HG03135 (cell line): ENCODE measurements around the gene TTC28.
"Not testable (repeated sequence)": the region's sequence is repeated elsewhere in the genome, so short reads cannot be mapped to it uniquely, and the experiment has no call there.

Source experiments
- ATAC-seq: cut with Tn5 transposase; IDR thresholded peaks from one replicate; pipeline ENCODE4 v1.9.1; 2021; ENCODE audit warnings: mild to moderate bottlenecking, moderate library complexity; ENCODE audit not compliant: unreplicated experiment

The TTC28 gene

GRCh38 chr22:28498044-28498443 lies 181.6 kb downstream of the TTC28 start:
- ATAC-seq, result no peak

- ATAC-seq, result no peak
Observed at GRCh38 chr22:28497188-28497587, 182.5 kb downstream of the TTC28 start.

- not testable (repeated sequence) for ATAC-seq
Observed at GRCh38 chr22:28491289-28491688, 188.4 kb downstream of the TTC28 start.

- ATAC-seq, result no peak
Observed at GRCh38 chr22:28488825-28489224, 190.8 kb downstream of the TTC28 start.

- no peak for ATAC-seq
Observed at GRCh38 chr22:28484662-28485061, 195.0 kb downstream of the TTC28 start.

- no peak for ATAC-seq
Observed at GRCh38 chr22:28481725-28482124, 197.9 kb downstream of the TTC28 start.

GRCh38 chr22:28480000-28480715 lies 199.5 kb downstream of the TTC28 start:
- ATAC-seq, result no peak

- ATAC-seq, result no peak
Observed at GRCh38 chr22:28478564-28478963, 201.1 kb downstream of the TTC28 start.

- no peak for ATAC-seq
Observed at GRCh38 chr22:28477556-28477955, 202.1 kb downstream of the TTC28 start.

- no peak for ATAC-seq
Observed at GRCh38 chr22:28474330-28474729, 205.3 kb downstream of the TTC28 start.

GRCh38 chr22:28473258-28473657 lies 206.4 kb downstream of the TTC28 start:
- ATAC-seq, result no peak

GRCh38 chr22:28467055-28467454 lies 212.6 kb downstream of the TTC28 start:
- ATAC-seq, result not testable (repeated sequence)

GRCh38 chr22:28466399-28466798 lies 213.2 kb downstream of the TTC28 start:
- no peak for ATAC-seq

GRCh38 chr22:28465841-28466240 lies 213.8 kb downstream of the TTC28 start:
- ATAC-seq, result no peak

GRCh38 chr22:28464127-28464526 lies 215.5 kb downstream of the TTC28 start:
- ATAC-seq, result no peak

- ATAC-seq, result not testable (repeated sequence)
Observed at GRCh38 chr22:28463408-28463807, 216.2 kb downstream of the TTC28 start.

- no peak for ATAC-seq
Observed at GRCh38 chr22:28462901-28463300, 216.7 kb downstream of the TTC28 start.

GRCh38 chr22:28462041-28462440 lies 217.6 kb downstream of the TTC28 start:
- no peak for ATAC-seq

- no peak for ATAC-seq
Observed at GRCh38 chr22:28454431-28455064, 225.1 kb downstream of the TTC28 start.

- ATAC-seq, result no peak
Observed at GRCh38 chr22:28450109-28450508, 229.5 kb downstream of the TTC28 start.

GRCh38 chr22:28449041-28449440 lies 230.6 kb downstream of the TTC28 start:
- no peak for ATAC-seq

GRCh38 chr22:28448625-28449024 lies 231.0 kb downstream of the TTC28 start:
- ATAC-seq, result no peak

GRCh38 chr22:28444659-28445058 lies 235.0 kb downstream of the TTC28 start:
- no peak for ATAC-seq
